CD4-positive, alpha-beta T cell (primary cell): ENCODE measurements around the gene NEU1. TPM values are rescaled to one million over a fixed set of nuclear protein-coding genes. Genes with fewer than 3 reads are reported as not detected.

Experiments used
- ATAC-seq: fragments of 200-7000 bp; cut with Tn5 transposase; one replicate; pipeline ENCODE4 v1.10.0; 2022; ENCODE audit warnings: mild to moderate bottlenecking; ENCODE audit not compliant: poor library complexity
- CTCF ChIA-PET: fragments of 350-600 bp; sonication (Branson Sonifier 250); formaldehyde crosslinking; loops from one replicate; lab custom pipeline; 2021; ENCODE audit warnings: antibody characterized with exemption, inconsistent platforms; lab: Charles Lee
- POLR2A ChIA-PET: fragments of 350-600 bp; sonication (Branson Sonifier 250); formaldehyde crosslinking; loops from one replicate; lab custom pipeline; 2021; ENCODE audit warnings: antibody characterized with exemption, inconsistent platforms; lab: Charles Lee
- DNase-seq, 14 experiments: peaks; one replicate each; pipeline ENCODE4 v3.0.0-alpha.2; 2013 to 2020; ENCODE audit warnings: mixed read lengths in 2 of 14
- H3K27ac ChIP-seq, 2 donors: one replicate each; pipeline versions ENCODE4 v1.5.1 to v1.7.0; 2013; ENCODE audit warnings: low read length in 2 of 2, low read depth in 1 of 2, mild to moderate bottlenecking in 1 of 2
- H3K27me3 ChIP-seq, 2 experiments: 1 replicate in 1 of 2; 2 replicates in 1 of 2; pipeline versions ENCODE4 v1.6.1 to v1.7.0; 2013; ENCODE audit warnings: low read length in 2 of 2, control low read depth in 1 of 2, mild to moderate bottlenecking in 1 of 2, moderate library complexity in 1 of 2; ENCODE audit not compliant: insufficient read depth in 2 of 2, control insufficient read depth in 1 of 2
- H3K36me3 ChIP-seq: one replicate; pipeline ENCODE4 v1.6.1; 2013; ENCODE audit warnings: low read length, control low read depth; ENCODE audit not compliant: insufficient read depth
- H3K4me1 ChIP-seq: one replicate; pipeline ENCODE4 v1.6.1; 2013; ENCODE audit warnings: low read length, control low read depth; ENCODE audit not compliant: insufficient read depth
- H3K4me3 ChIP-seq: one replicate; pipeline ENCODE4 v1.5.1; 2013; ENCODE audit warnings: mild to moderate bottlenecking, low read length, moderate library complexity
- H3K9me3 ChIP-seq, 2 experiments: 1 replicate in 1 of 2; 2 replicates in 1 of 2; pipeline versions ENCODE4 v1.6.1 to v1.7.0; 2013; ENCODE audit warnings: low read length in 2 of 2, mild to moderate bottlenecking in 2 of 2, control low read depth in 1 of 2, moderate library complexity in 1 of 2; ENCODE audit not compliant: control insufficient read depth in 1 of 2, insufficient read depth in 1 of 2
- H3K27ac Mint-ChIP-seq: one replicate; pipeline ENCODE4 v1.8.0; 2020; ENCODE audit warnings: mixed read lengths
- H3K27me3 Mint-ChIP-seq: one replicate; pipeline ENCODE4 v1.8.0; 2021; ENCODE audit warnings: mixed read lengths
- H3K36me3 Mint-ChIP-seq: one replicate; pipeline ENCODE4 v1.8.0; 2021; ENCODE audit warnings: low read depth, mixed read lengths
- H3K4me1 Mint-ChIP-seq: one replicate; pipeline ENCODE4 v1.8.0; 2021; ENCODE audit warnings: low read depth, mixed read lengths
- H3K4me3 Mint-ChIP-seq: one replicate; pipeline ENCODE4 v1.8.0; 2020; ENCODE audit warnings: mild to moderate bottlenecking, mixed read lengths
- H3K9me3 Mint-ChIP-seq: one replicate; pipeline ENCODE4 v1.8.0; 2020; ENCODE audit warnings: mixed read lengths
- CTCF ChIP-seq: fragments of 200-600 bp; IDR thresholded peaks from one replicate; pipeline ENCODE4 v1.8.0; 2022; ENCODE audit warnings: antibody characterized with exemption, mild to moderate bottlenecking
- intact Hi-C, 2 experiments: fragments of 100-400 bp; cut with DNase I in 1 of 2; cut with micrococcal nuclease in 1 of 2; formaldehyde crosslinking; loops; one replicate each; pipeline versions ENCODE4 v1.15.1 to v1.9.0; 2023 to 2025; cut with DNase I, micrococcal nuclease
- total RNA-seq, 174 experiments: library from RNA in 2 of 174; stranded (reverse) in 2 of 174; gene quantifications; one replicate each; pipeline ENCODE4 v1.2.3 and lab custom pipeline; 2021 to 2026

Gene NEU1
- total RNA-seq, 2 experiments from 2014 or later = 19.7 to 21.1 TPM

GRCh38 chr6:31851485-31851832 lies 11.2 kb downstream of the NEU1 start:
- Mint-ChIP-seq H3K27me3 (no peaks in the 10 kb centered on the region), H3K4me1 (no peaks in the 10 kb centered on the region), H3K36me3 (no peaks in the 10 kb centered on the region), H3K9me3 (no peaks in the 10 kb centered on the region), H3K27ac (no peak overlapping the region), H3K4me3 (no peak overlapping the region)
- H3K4me3 ChIP-seq = no peak overlapping the region
- no peak for DNase-seq
- no peaks in the 10 kb centered on the region for H3K27me3 ChIP-seq
- no peak for TF ChIP-seq CTCF
- no peak for ATAC-seq
- POLR2A ChIA-PET = no interaction called here
- H3K4me1 ChIP-seq = no peaks in the 10 kb centered on the region
- H3K36me3 ChIP-seq = no peaks in the 10 kb centered on the region
- CTCF ChIA-PET = no interaction called here
- intact Hi-C loops = no loop called here
- no peak overlapping the region for H3K27ac ChIP-seq
- no peaks in the 10 kb centered on the region for H3K9me3 ChIP-seq

- ATAC-seq (no peak), DNase-seq (no peak)
- no peak overlapping the region for H3K27ac Mint-ChIP-seq
- H3K4me3 Mint-ChIP-seq = no peak overlapping the region
- ChIA-PET POLR2A (no interaction called here), CTCF (no interaction called here)
- no peaks in the 10 kb centered on the region for H3K9me3 Mint-ChIP-seq
- Histone ChIP-seq H3K4me1 (no peaks in the 10 kb centered on the region), H3K4me3 (no peak overlapping the region), H3K27ac (no peak overlapping the region), H3K27me3 (no peaks in the 10 kb centered on the region), H3K36me3 (no peaks in the 10 kb centered on the region), H3K9me3 (no peaks in the 10 kb centered on the region)
- intact Hi-C loops = no loop called here
- no peak for TF ChIP-seq CTCF
- no peaks in the 10 kb centered on the region for H3K27me3 Mint-ChIP-seq
- H3K36me3 Mint-ChIP-seq = no peaks in the 10 kb centered on the region
- H3K4me1 Mint-ChIP-seq = no peaks in the 10 kb centered on the region
Observed at GRCh38 chr6:31850765-31851484, 11.7 kb downstream of the NEU1 start.

GRCh38 chr6:31847276-31847978 lies 15.2 kb downstream of the NEU1 start:
- no peak for TF ChIP-seq CTCF
- no peaks in the 10 kb centered on the region for H3K4me1 Mint-ChIP-seq
- Histone ChIP-seq H3K36me3 (peaks cover 8% of the 10 kb centered on the region), H3K9me3 (no peaks in the 10 kb centered on the region), H3K27me3 (no peaks in the 10 kb centered on the region), H3K4me1 (no peaks in the 10 kb centered on the region), H3K4me3 (no peak overlapping the region), H3K27ac (no peak overlapping the region)
- POLR2A ChIA-PET = no interaction called here
- H3K36me3 Mint-ChIP-seq = peaks cover 6% of the 10 kb centered on the region
- CTCF ChIA-PET = no interaction called here
- intact Hi-C loops = no loop called here
- DNase-seq = no peak
- ATAC-seq = no peak
- no peaks in the 10 kb centered on the region for H3K27me3 Mint-ChIP-seq
- no peak overlapping the region for H3K27ac Mint-ChIP-seq
- no peak overlapping the region for H3K4me3 Mint-ChIP-seq
- H3K9me3 Mint-ChIP-seq = no peaks in the 10 kb centered on the region
